K562 (cell line): ENCODE results near the gene FOXRED2. TPM values are rescaled to one million over a fixed set of nuclear protein-coding genes. Genes with fewer than 3 reads are reported as not detected.

Source experiments
- ADNP ChIP-seq: fragments of 200-800 bp; sonication (Bioruptor generic); IDR thresholded peaks from 2 replicates; pipeline ENCODE4 v1.6.1; 2016; ENCODE audit warnings: missing genetic modification characterization, missing compliant biosample characterization
- ATF7 ChIP-seq: fragments of 450-650 bp; IDR thresholded peaks from 2 replicates; pipeline ENCODE4 v1.7.1; 2014; ENCODE audit warnings: mild to moderate bottlenecking, moderate library complexity
- BCL6 ChIP-seq: fragments of 250-450 bp; sonication (Bioruptor Pico); IDR thresholded peaks from 2 replicates; pipeline ENCODE4 v1.4.0; 2020
- CBX2 ChIP-seq: fragments of 200-600 bp; sonication (generic); IDR thresholded peaks from one replicate; pipeline ENCODE4 v1.6.1; 2012; ENCODE audit warnings: mild to moderate bottlenecking, low read length, inconsistent platforms; ENCODE audit not compliant: insufficient read depth, poor library complexity, severe bottlenecking
- CREB3 ChIP-seq: fragments of 450-650 bp; conservative IDR thresholded peaks from 2 replicates; pipeline ENCODE4 v1.6.1; 2016; ENCODE audit warnings: missing genetic modification characterization, low read depth, mild to moderate bottlenecking, missing compliant biosample characterization, moderate library complexity
- HMG20A ChIP-seq: fragments of 450-650 bp; formaldehyde crosslinking; conservative IDR thresholded peaks from 2 replicates; pipeline ENCODE4 v1.4.0; 2020; ENCODE audit warnings: mild to moderate bottlenecking, mixed read lengths
- HMGN3 ChIP-seq: IDR thresholded peaks from 2 replicates; pipeline ENCODE4 v1.6.1; 2011; ENCODE audit warnings: borderline replicate concordance, low read depth, mild to moderate bottlenecking, mixed read lengths, low read length; ENCODE audit not compliant: insufficient read length; ENCODE audit errors: extremely low read depth
- ILF3 ChIP-seq: fragments of 450-650 bp; IDR thresholded peaks from 2 replicates; pipeline ENCODE4 v1.6.1; 2018; ENCODE audit warnings: antibody characterized with exemption, mild to moderate bottlenecking, moderate library complexity, borderline replicate concordance
- ILK ChIP-seq: fragments of 450-650 bp; IDR thresholded peaks from 2 replicates; pipeline ENCODE4 v1.6.1; 2016; ENCODE audit warnings: missing genetic modification characterization, low read depth, mild to moderate bottlenecking, missing compliant biosample characterization, moderate library complexity, borderline replicate concordance
- MAX ChIP-seq: sonication (generic); formaldehyde crosslinking; IDR thresholded peaks from 2 replicates; pipeline ENCODE4 v1.9.0; 2022; ENCODE audit warnings: mild to moderate bottlenecking, missing genetic modification reagents
- MIER1 ChIP-seq: fragments of 450-650 bp; IDR thresholded peaks from 2 replicates; pipeline ENCODE4 v1.6.1; 2016; ENCODE audit warnings: antibody characterized with exemption, mild to moderate bottlenecking, low read depth
- NCOA4 ChIP-seq: fragments of 450-650 bp; IDR thresholded peaks from 2 replicates; pipeline ENCODE4 v1.6.1; 2018; ENCODE audit warnings: mild to moderate bottlenecking; ENCODE audit not compliant: partially characterized antibody
- NR3C1 ChIP-seq: sonication (generic); formaldehyde crosslinking; IDR thresholded peaks from 2 replicates; pipeline ENCODE4 v1.8.1; 2022; ENCODE audit warnings: missing genetic modification reagents
- POLR2G ChIP-seq: fragments of 200-400 bp; formaldehyde crosslinking; IDR thresholded peaks from 2 replicates; pipeline ENCODE4 v1.6.1; 2017; ENCODE audit warnings: low read depth, mild to moderate bottlenecking, antibody characterized with exemption, low read length, moderate library complexity
- RFX7 ChIP-seq: fragments of 250-450 bp; sonication (Bioruptor Pico); IDR thresholded peaks from 2 replicates; pipeline ENCODE4 v1.5.1; 2021; ENCODE audit warnings: mild to moderate bottlenecking
- SLC30A9 ChIP-seq: fragments of 250-450 bp; sonication (Bioruptor Pico); IDR thresholded peaks from 2 replicates; pipeline ENCODE4 v1.8.0; 2022; ENCODE audit warnings: mild to moderate bottlenecking, moderate library complexity
- TCF7L2 ChIP-seq: fragments of 150-350 bp; IDR thresholded peaks from 2 replicates; pipeline ENCODE4 v1.6.1; 2016; ENCODE audit warnings: low read depth, mild to moderate bottlenecking, low read length, moderate library complexity
- TSC22D4 ChIP-seq: fragments of 450-650 bp; IDR thresholded peaks from 2 replicates; pipeline ENCODE4 v1.6.1; 2016; ENCODE audit warnings: missing genetic modification characterization, missing biosample characterization, control low read depth
- ZNF24 ChIP-seq: fragments of 450-650 bp; IDR thresholded peaks from 2 replicates; pipeline ENCODE4 v1.6.1; 2016
- ZNF280B ChIP-seq: fragments of 250-450 bp; sonication (Bioruptor Pico); IDR thresholded peaks from 2 replicates; pipeline ENCODE4 v1.5.1; 2021; ENCODE audit warnings: mild to moderate bottlenecking
- ZNF518B ChIP-seq: fragments of 250-450 bp; sonication (Bioruptor Pico); IDR thresholded peaks from 2 replicates; pipeline ENCODE4 v1.5.0; 2021; ENCODE audit warnings: mild to moderate bottlenecking, moderate library complexity
- ZNF551 ChIP-seq: fragments of 250-450 bp; sonication (Bioruptor Pico); IDR thresholded peaks from 2 replicates; pipeline ENCODE4 v1.5.0; 2021; ENCODE audit warnings: mild to moderate bottlenecking, moderate library complexity
- ZNF707 ChIP-seq: fragments of 250-450 bp; sonication (Bioruptor Pico); conservative IDR thresholded peaks from 2 replicates; pipeline ENCODE4 v1.8.0; 2022; ENCODE audit warnings: inconsistent platforms, mild to moderate bottlenecking, moderate library complexity
- polyA plus RNA-seq, 8 experiments: library from polyadenylated mRNA; depleted of rRNA in 4 of 8; stranded (reverse) in 5 of 8; unstranded in 3 of 8; fragments of >200 nt; fragmentation: Nextera tagmentation in 2 of 8; fragmentation: Illumina TruSeq in 1 of 8; extraction: Ambion mirVana in 2 of 8; extraction: Trizol in 1 of 8; gene quantifications; 2 replicates each; pipeline versions ENCODE4 v1.2.1 to v1.2.3, GENCODE V29; 2011 to 2014; ENCODE audit warnings: inconsistent platforms in 1 of 8, missing spikeins in 1 of 8
- total RNA-seq, 7 experiments: library from RNA; depleted of rRNA in 6 of 7; stranded (reverse); fragments of >200 nt in 6 of 7; fragmentation: Illumina TruSeq in 2 of 7; extraction: Trizol in 2 of 7; gene quantifications; 2 replicates each; pipeline versions ENCODE4 v1.2.1 to v1.2.3, GENCODE V29; 2011 to 2021; ENCODE audit warnings: low replicate concordance in 1 of 7
- TF ChIP-seq, protein P1 (sequence below): sonication (generic); formaldehyde crosslinking; IDR thresholded peaks from 2 replicates; pipeline ENCODE4 v1.5.0; 2020; ENCODE audit warnings: missing genetic modification reagents

FOXRED2 gene
- total and polyA plus RNA-seq, 9 of the 15 experiments (the other 6 are each of a cell fraction or from before 2014, with no cell fraction given): 2.8 to 48.4 (median 7.8) TPM

DNA sequence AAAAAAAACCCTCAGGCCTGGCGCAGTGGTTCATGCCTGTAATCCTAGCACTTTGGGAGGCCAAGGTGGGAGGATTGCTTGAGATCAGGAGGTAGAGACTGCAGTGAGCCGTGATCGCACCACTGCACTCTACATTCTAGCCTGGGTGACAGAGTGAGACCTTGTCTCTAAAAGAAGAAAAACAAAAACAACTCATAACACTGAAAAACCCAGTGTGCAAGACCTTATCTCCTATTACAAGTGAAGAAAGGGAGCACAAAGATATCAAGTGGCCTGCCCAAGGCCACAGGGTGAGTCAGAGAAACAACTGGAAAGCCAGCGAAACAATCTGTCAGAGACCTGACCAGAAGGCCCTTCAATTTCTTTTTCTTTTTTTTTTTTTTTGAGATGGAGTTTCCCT is 27.9 kb downstream of the FOXRED2 start (continued):
- TF ChIP-seq ZNF280B (CRISPR knock-in tag) (no peak), ZNF707 (no peak), BCL6 (CRISPR knock-in tag) (no peak), ZNF24 (0 out of 2 replicates have a peak, but pooled peaks have one; percentile 45), TCF7L2 (no peak), MAX (CRISPR knock-in tag) (no peak), POLR2G (no peak), ILF3 (no peak), ATF7 (peak; percentile 32; the same call in 1 of the 2 replicates), ZNF551 (CRISPR knock-in tag) (no peak), SLC30A9 (CRISPR knock-in tag) (no peak), TSC22D4 (no peak), ILK (tag) (no peak), NR3C1 (no peak), HMGN3 (no peak), MIER1 (no peak), RFX7 (CRISPR knock-in tag) (no peak), CBX2 (no peak), ZNF518B (CRISPR knock-in tag) (no peak), HMG20A (CRISPR knock-in tag) (no peak), CREB3 (tag) (no peak), ADNP (tag) (no peak), NCOA4 (no peak)
- TF ChIP-seq, protein P1, sequence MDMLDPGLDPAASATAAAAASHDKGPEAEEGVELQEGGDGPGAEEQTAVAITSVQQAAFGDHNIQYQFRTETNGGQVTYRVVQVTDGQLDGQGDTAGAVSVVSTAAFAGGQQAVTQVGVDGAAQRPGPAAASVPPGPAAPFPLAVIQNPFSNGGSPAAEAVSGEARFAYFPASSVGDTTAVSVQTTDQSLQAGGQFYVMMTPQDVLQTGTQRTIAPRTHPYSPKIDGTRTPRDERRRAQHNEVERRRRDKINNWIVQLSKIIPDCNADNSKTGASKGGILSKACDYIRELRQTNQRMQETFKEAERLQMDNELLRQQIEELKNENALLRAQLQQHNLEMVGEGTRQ (CRISPR knock-in tag): no peak
